MM.1S (cell line): ENCODE data around the gene XXYLT1.

ENCODE experiments used
- CTCF ChIP-seq: fragments of 300-600 bp; sonication (generic); IDR thresholded peaks from 2 replicates; pipeline ENCODE4 v1.5.1; 2016; ENCODE audit warnings: antibody characterized with exemption, low read length, mixed read lengths
- EZH2phosphoT487 ChIP-seq: fragments of 300-600 bp; sonication (generic); IDR thresholded peaks from 2 replicates; pipeline ENCODE4 v1.6.1; 2018; ENCODE audit warnings: antibody characterized with exemption, low read length

- TF ChIP-seq CTCF (no peak), EZH2phosphoT487 (no peak)
Observed at GRCh38 chr3:195195321-195196209, 75.4 kb downstream of the XXYLT1 start.
